Fibroblast of the aortic adventitia (primary cell): Measurements from ENCODE around the gene TSEN34. TPM values are rescaled to one million over a fixed set of nuclear protein-coding genes. Genes with fewer than 3 reads are reported as not detected.
A peak's percentile ranks its signal among the peaks of the same experiment; 100 is the strongest.

Experiments used
- DNase-seq: peaks from one replicate; pipeline ENCODE4 v3.0.0-alpha.2; 2010; ENCODE audit warnings: low read depth
- H3K4me3 ChIP-seq: 2 replicates; pipeline ENCODE4 v1.5.1; 2011; ENCODE audit warnings: low read depth, mild to moderate bottlenecking, control low read depth, low read length, moderate library complexity
- CTCF ChIP-seq: IDR thresholded peaks from 2 replicates; pipeline ENCODE4 v1.5.1; 2011; ENCODE audit warnings: mild to moderate bottlenecking, low read length, control low read depth, inconsistent platforms; ENCODE audit not compliant: insufficient read depth
- total RNA-seq: library from RNA; depleted of rRNA; stranded (reverse); fragments of >200 nt; gene quantifications from 2 replicates; pipeline ENCODE4 v1.2.3, GENCODE V29; 2012; ENCODE audit warnings: low replicate concordance

The TSEN34 gene
- total RNA-seq, 1 donor: 42.8 TPM

- no peak for TF ChIP-seq CTCF
- no peak overlapping the region for H3K4me3 ChIP-seq
- DNase-seq: no peak
Measured at GRCh38 chr19:54155694-54156093, 35.4 kb upstream of the TSEN34 start.

GRCh38 chr19:54156490-54156889 lies 34.6 kb upstream of the TSEN34 start:
- DNase-seq: no peak
- no peak for TF ChIP-seq CTCF
- no peak overlapping the region for H3K4me3 ChIP-seq

GRCh38 chr19:54156953-54157352 lies 34.2 kb upstream of the TSEN34 start:
- TF ChIP-seq CTCF: no peak
- no peak for DNase-seq
- H3K4me3 ChIP-seq: no peak overlapping the region

- no peak for TF ChIP-seq CTCF
- peak; percentile 27 for DNase-seq
Measured at GRCh38 chr19:54158812-54159351, 32.2 kb upstream of the TSEN34 start.

GRCh38 chr19:54159352-54160181 lies 31.5 kb upstream of the TSEN34 start, which contains the start of gene LENG1:
LENG1 (minus strand) TSS chr19:54159721; CDS start chr19:54159695, 26 bp downstream.
- DNase-seq: peak; percentile 100
- peak within 1 kb of the TSS; percentile 94 for H3K4me3 ChIP-seq
- peak; percentile 33 for TF ChIP-seq CTCF

More at GRCh38 chr19:54158812-54159351, 32.2 kb upstream of the TSEN34 start:
- peak overlapping the region; percentile 94 for H3K4me3 ChIP-seq

GRCh38 chr19:54160182-54160811 lies 30.8 kb upstream of the TSEN34 start:
- peak; percentile 26 for DNase-seq
- TF ChIP-seq CTCF: no peak
- peak overlapping the region; percentile 78 for H3K4me3 ChIP-seq
